ENCODE results near the gene RABL6.
"Not testable (repeated sequence)": the region's sequence is repeated elsewhere in the genome, so short reads cannot be mapped to it uniquely, and the experiment has no call there.

The RABL6 gene

DNA sequence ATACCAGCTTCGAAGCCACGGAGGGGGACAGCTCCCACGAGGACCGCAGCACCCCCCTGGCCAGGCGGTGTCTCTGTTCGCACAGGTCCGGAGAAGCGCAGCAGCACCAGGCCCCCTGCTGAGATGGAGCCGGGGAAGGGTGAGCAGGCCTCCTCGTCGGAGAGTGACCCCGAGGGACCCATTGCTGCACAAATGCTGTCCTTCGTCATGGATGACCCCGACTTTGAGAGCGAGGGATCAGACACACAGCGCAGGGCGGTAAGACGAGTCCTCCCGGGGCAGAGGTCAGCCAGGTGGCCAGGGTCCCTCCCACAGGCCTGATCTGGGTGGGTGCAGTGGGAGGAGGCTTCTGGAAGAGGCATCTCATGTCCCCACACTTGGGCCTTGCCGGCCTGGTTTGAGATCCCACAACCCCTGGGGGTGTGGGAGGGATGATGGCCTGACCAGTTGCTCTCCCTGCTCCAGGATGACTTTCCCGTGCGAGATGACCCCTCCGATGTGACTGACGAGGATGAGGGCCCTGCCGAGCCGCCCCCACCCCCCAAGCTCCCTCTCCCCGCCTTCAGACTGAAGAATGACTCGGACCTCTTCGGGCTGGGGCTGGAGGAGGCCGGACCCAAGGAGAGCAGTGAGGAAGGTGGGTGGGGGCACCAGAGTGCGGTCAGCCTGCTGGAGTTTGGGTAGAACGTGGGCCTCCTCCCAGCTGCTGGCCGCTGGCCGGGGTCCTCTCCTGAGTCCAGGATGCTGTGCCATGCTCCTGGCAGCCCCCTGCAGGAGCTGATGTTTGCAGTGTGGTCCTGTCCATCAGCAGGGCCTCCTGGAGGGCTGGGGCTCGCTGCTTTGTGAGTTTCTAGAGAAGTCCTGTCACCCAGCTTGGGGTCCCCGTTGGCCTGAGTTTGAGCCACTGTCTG lies 31.7 kb downstream of the RABL6 start:
- H3K27ac ChIP-seq = no peak overlapping the region
- peaks cover 12 to 63% (median 27%) of the 10 kb centered on the region in 3 donors for H3K36me3 ChIP-seq
- intact Hi-C loops (cut with DNase I; ENCODE audit: low total_unique reads) = loop anchor here (5.0 kb wide), 2 partner anchors 32 to 188 kb away; partner anchors contain the start of genes ABCA2 and RABL6
- DNase-seq = no peak
- H3K27me3 ChIP-seq = peaks cover 3 to 21% of the 10 kb centered on the region in 2 donors
- H3K9me3 ChIP-seq = no peaks in the 10 kb centered on the region
- peaks cover 0 to 44% (median 32%) of the 10 kb centered on the region in 4 donors for H3K4me1 ChIP-seq
- TF ChIP-seq, protein P1, sequence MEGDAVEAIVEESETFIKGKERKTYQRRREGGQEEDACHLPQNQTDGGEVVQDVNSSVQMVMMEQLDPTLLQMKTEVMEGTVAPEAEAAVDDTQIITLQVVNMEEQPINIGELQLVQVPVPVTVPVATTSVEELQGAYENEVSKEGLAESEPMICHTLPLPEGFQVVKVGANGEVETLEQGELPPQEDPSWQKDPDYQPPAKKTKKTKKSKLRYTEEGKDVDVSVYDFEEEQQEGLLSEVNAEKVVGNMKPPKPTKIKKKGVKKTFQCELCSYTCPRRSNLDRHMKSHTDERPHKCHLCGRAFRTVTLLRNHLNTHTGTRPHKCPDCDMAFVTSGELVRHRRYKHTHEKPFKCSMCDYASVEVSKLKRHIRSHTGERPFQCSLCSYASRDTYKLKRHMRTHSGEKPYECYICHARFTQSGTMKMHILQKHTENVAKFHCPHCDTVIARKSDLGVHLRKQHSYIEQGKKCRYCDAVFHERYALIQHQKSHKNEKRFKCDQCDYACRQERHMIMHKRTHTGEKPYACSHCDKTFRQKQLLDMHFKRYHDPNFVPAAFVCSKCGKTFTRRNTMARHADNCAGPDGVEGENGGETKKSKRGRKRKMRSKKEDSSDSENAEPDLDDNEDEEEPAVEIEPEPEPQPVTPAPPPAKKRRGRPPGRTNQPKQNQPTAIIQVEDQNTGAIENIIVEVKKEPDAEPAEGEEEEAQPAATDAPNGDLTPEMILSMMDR (IDR thresholded peaks at IDR 0.05) = no peak
- no peak overlapping the region for H3K4me3 ChIP-seq

DNA sequence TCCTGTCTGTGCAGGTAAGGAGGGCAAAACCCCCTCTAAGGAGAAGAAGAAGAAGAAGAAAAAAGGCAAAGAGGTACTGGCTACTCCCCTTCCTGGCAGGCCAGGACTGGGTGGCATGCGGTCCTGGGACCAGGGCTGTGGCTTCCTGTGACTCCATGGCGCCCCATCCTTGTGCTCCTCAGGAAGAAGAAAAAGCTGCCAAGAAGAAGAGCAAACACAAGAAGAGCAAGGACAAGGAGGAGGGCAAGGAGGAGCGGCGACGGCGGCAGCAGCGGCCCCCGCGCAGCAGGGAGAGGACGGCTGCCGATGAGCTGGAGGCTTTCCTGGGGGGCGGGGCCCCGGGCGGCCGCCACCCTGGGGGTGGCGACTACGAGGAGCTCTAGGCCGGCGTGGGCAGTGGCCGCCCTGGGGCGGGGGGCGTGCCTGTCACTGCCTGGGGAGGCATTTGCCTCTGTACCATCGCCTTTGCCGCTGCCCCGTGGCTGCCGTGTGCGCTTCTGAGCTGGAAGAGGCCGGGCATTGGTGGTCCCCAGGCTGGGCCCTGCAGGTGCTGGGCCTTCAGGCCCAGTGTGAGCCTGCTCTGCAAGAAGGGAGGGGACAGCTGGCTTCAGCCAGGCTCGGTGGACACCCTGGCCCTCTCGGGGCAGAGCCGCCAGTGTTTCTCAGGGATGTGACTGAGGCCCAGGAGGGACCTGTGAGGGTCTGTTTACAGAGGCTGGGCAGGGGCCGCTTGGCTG lies 32.6 kb downstream of the RABL6 start:
- DNase-seq = no peak
- H3K36me3 ChIP-seq = peaks cover 12 to 60% (median 27%) of the 10 kb centered on the region in 3 donors
- no peak overlapping the region for H3K27ac ChIP-seq
- H3K4me3 ChIP-seq = no peak overlapping the region
- H3K9me3 ChIP-seq = no peaks in the 10 kb centered on the region
- TF ChIP-seq, protein P1 (IDR thresholded peaks at IDR 0.05) = no peak
- peaks cover 0 to 50% (median 33%) of the 10 kb centered on the region in 4 donors for H3K4me1 ChIP-seq
- intact Hi-C loops (cut with DNase I; ENCODE audit: low total_unique reads) = loop anchor here (5.0 kb wide), 2 partner anchors 33 to 187 kb away; partner anchors contain the start of genes ABCA2 and RABL6
- H3K27me3 ChIP-seq = peaks cover 3 to 26% of the 10 kb centered on the region in 2 donors

DNA sequence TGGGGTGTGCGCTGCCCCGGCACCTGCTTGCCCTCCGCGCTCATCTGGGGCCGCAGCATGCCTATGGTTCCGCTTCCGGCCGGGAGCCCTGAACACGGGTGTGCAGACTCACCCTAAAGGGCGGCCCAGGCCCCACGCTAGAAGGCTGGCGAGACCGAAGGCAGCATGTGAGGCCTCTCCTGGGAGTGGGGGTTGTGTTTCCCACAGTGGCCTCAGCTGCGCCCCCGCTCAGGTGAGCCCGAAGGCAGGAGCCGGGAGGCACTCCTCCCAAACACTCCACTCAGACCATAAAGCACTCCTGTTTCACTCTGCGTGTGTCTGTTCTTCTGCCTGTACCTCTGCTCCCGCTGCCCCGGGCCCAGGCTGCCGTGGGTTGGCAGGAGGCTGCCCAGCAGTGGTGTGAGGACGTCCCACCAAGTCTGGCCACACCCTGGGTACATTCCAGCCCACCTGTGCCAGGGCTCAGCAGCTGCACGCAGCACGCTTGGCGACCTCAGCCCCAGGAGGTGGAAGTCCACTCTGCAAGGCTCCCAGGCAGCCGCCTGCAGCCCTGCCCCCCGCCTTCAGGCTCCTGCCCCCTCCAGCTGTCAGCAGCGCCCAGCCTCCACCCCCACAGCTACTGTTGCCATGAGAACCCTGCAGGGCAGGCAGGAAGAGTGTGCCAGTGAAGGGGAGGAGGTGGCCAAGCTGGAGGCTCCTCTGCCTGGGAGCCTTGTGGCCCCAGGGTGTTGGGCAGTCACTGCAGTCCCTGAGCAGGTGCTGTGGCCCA lies 33.3 kb downstream of the RABL6 start:
- no peak overlapping the region for H3K27ac ChIP-seq

DNA sequence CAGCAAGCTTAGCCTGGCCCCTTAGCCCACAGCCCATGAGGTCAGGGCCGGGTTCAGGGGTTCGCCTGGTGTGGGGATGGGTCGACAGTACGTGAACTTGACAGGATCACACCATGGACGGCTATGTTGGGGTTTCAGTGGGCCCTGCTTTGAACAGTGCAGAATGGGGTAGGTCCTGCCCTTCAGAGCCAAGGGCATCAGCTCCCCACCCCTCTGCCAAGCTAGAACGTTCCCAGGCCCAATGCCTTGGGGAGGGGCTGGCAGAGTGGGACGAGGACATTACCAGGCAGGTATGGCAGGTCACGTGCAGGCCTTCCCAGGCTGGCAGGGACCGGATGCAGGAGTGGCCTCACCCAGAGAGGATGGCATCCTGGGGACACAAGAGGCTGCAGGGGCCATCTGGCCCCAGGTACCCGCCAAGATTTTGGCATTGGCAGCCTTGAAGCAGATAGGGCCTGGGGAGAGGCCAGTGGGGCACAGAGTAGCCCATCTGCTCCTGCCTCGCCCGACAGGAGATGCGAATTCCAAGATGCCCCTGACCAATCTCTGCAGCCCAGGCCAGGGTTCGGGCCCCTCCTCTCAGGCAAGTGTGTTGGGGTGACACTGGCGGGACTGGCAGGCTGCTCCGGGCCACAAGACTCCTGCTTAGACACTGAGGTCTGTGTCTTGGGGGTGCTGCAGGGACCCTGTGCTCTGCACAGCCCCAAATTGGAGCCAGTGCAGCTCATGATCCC lies 34.1 kb downstream of the RABL6 start:
- H3K27ac ChIP-seq = not testable (repeated sequence)
- intact Hi-C loops (cut with DNase I; ENCODE audit: low total_unique reads) = loop anchor here (5.0 kb wide), 2 partner anchors 35 to 185 kb away; partner anchors contain the start of genes ABCA2 and RABL6
- H3K4me3 ChIP-seq = peak overlapping the region; percentile 35 to 51

More for the DNA sequence above, 33.3 kb downstream of the RABL6 start:
- no peak for DNase-seq
- Histone ChIP-seq H3K4me3 (no peak overlapping the region), H3K36me3 (peaks cover 12 to 52% (median 27%) of the 10 kb centered on the region in 3 donors), H3K27me3 (peaks cover 3 to 34% of the 10 kb centered on the region in 2 donors), H3K4me1 (peaks cover 0 to 58% (median 38%) of the 10 kb centered on the region in 4 donors), H3K9me3 (no peaks in the 10 kb centered on the region)
- intact Hi-C loops (cut with DNase I; ENCODE audit: low total_unique reads) = loop anchor here (5.0 kb wide), 2 partner anchors 34 to 186 kb away; partner anchors contain the start of genes ABCA2 and RABL6
- TF ChIP-seq, protein P1 (IDR thresholded peaks at IDR 0.05) = no peak

DNA sequence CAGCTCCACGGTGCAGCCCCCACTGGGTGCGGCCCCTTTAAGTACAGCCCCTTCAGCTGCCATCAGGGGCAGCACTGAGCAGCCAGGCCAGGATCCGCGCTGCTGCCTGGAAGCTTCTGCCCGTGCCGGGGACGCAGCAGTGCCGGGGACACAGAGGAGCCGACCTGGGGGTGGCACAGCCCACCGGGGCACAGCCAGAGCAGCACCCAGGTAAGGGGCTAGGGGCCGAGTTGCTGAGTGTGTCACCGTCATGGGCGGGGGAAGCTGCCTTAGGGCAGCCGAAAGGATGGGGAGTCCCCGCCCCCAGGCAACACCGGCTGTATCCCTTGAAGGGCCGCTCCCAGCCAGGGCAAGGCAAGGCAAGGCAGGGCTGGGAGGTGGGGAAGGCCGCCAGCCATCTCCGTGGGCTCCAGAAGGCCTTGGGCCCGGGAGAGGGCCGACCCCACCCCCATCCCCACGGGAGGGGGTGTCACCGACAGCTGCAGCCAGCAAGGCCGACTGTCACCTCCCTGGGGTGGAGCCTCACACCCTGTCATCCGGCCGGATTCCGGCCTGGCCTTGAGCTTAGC lies 34.7 kb downstream of the RABL6 start, which contains the start of gene AJM1:
Gene AJM1, plus strand, starts transcription at position 99 of the 569 bp plus-strand sequence. CDS start 1,937 bp downstream, outside the sequence.
- Histone ChIP-seq H3K27me3 (peaks cover 3 to 47% of the 10 kb centered on the region in 2 donors), H3K4me3 (peak within 1 kb of the TSS; percentile 35 to 51), H3K36me3 (peaks cover 12 to 38% (median 21%) of the 10 kb centered on the region in 3 donors), H3K27ac (peak within 1 kb of the TSS in 1 of 2 donors; percentile 26), H3K4me1 (peaks cover 0 to 71% (median 50%) of the 10 kb centered on the region in 4 donors)
- TF ChIP-seq, protein P1 (IDR thresholded peaks at IDR 0.05) = peak; percentile 87 to 93
- DNase-seq = peak; percentile 69 to 84
- not testable (repeated sequence) for H3K9me3 ChIP-seq
- intact Hi-C loops (cut with DNase I; ENCODE audit: low total_unique reads) = loop anchor here (5.0 kb wide), 2 partner anchors 35 to 185 kb away; partner anchors contain the start of genes ABCA2 and RABL6

More for the DNA sequence above, 34.1 kb downstream of the RABL6 start:
- H3K27me3 ChIP-seq = peaks cover 3 to 41% of the 10 kb centered on the region in 2 donors
- H3K9me3 ChIP-seq, DNase-seq: not testable (repeated sequence)
- H3K4me1 ChIP-seq = peaks cover 0 to 64% (median 43%) of the 10 kb centered on the region in 4 donors
- peaks cover 12 to 44% (median 27%) of the 10 kb centered on the region in 3 donors for H3K36me3 ChIP-seq

DNA sequence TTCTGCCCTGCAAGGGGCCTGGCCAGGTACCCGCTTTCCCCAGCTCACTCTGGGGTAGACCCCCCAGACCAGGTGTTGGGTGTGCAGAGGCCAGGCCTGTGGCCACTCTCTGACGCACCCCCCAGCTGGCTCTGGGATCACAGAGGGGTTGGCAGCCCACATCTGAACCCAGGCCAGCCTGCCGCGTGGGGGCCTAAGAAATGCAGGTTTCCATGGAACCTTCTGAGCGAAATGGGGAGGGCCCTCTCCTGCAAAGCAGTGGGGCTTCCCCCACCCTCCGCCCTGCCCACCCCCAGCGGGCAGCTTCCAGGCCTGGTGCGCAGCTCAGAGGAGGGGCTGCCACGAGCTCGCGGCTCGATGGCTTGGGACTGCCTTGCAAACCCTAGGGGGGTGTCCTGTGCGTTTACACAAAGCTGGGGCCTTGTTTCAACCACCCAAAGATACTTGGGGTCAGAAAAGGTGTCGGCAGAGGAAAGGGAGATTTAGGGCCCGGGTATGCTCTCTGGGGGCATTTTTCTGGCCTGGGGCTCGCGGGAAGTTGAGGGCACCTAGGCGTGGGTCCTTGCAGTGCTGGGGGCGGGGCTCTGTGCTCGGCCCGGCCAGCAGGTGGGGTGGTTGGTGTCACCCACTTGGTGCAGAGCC lies 35.5 kb downstream of the RABL6 start:
- peaks cover 0 to 79% (median 57%) of the 10 kb centered on the region in 4 donors for H3K4me1 ChIP-seq
- peaks cover 12 to 30% (median 15%) of the 10 kb centered on the region in 3 donors for H3K36me3 ChIP-seq
- not testable (repeated sequence) for H3K27ac ChIP-seq, DNase-seq, H3K9me3 ChIP-seq
- H3K27me3 ChIP-seq = peaks cover 3 to 47% of the 10 kb centered on the region in 2 donors
- intact Hi-C loops (cut with DNase I; ENCODE audit: low total_unique reads) = loop anchor here (5.0 kb wide), 2 partner anchors 36 to 184 kb away; partner anchors contain the start of genes ABCA2 and RABL6
- H3K4me3 ChIP-seq = peak overlapping the region in 1 of 2 donors; percentile 51
